GM03348 (cell line): ENCODE results near the gene SLC5A1.

Experiments used
- DNase-seq: peaks from one replicate; pipeline ENCODE4 v3.0.0; 2012; ENCODE audit warnings: low spot score

The SLC5A1 gene

GRCh38 chr22:32042924-32043323 lies at the start of gene SLC5A1:
TSS of gene SLC5A1 (plus strand) at chr22:32043261. CDS start at chr22:32043282, 21 bp downstream.
- no peak for DNase-seq

- no peak for DNase-seq
Observed at GRCh38 chr22:31995046-31995445, 48.0 kb upstream of the SLC5A1 start.

GRCh38 chr22:31995807-31996206 lies 47.3 kb upstream of the SLC5A1 start:
- no peak for DNase-seq

- no peak for DNase-seq
Observed at GRCh38 chr22:31998784-31999385, 44.2 kb upstream of the SLC5A1 start.

- DNase-seq: no peak
Observed at GRCh38 chr22:32000181-32000580, 42.9 kb upstream of the SLC5A1 start.

GRCh38 chr22:32005453-32005852 lies 37.6 kb upstream of the SLC5A1 start:
- peak; percentile 14 for DNase-seq

- DNase-seq: no peak
Observed at GRCh38 chr22:32013200-32013599, 29.9 kb upstream of the SLC5A1 start.

GRCh38 chr22:32016081-32016480 lies 27.0 kb upstream of the SLC5A1 start:
- DNase-seq: no peak

- DNase-seq: no peak
Observed at GRCh38 chr22:32018056-32018455, 25.0 kb upstream of the SLC5A1 start.

- DNase-seq: no peak
Observed at GRCh38 chr22:32020117-32020516, 22.9 kb upstream of the SLC5A1 start.

- no peak for DNase-seq
Observed at GRCh38 chr22:32021716-32022115, 21.3 kb upstream of the SLC5A1 start.

- no peak for DNase-seq
Observed at GRCh38 chr22:32023251-32023827, 19.7 kb upstream of the SLC5A1 start.

GRCh38 chr22:32024796-32025195 lies 18.3 kb upstream of the SLC5A1 start:
- DNase-seq: no peak

- DNase-seq: no peak
Observed at GRCh38 chr22:32030518-32031247, 12.4 kb upstream of the SLC5A1 start.

- no peak for DNase-seq
Observed at GRCh38 chr22:32031466-32031865, 11.6 kb upstream of the SLC5A1 start.

- DNase-seq: no peak
Observed at GRCh38 chr22:32034275-32034674, 8.8 kb upstream of the SLC5A1 start.

- no peak for DNase-seq
Observed at GRCh38 chr22:32037236-32037635, 5.8 kb upstream of the SLC5A1 start.

- DNase-seq: no peak
Observed at GRCh38 chr22:32040324-32040904, 2.6 kb upstream of the SLC5A1 start.

- DNase-seq: no peak
Observed at GRCh38 chr22:32043391-32043790, 330 bp downstream of the SLC5A1 start.

- DNase-seq: no peak
Observed at GRCh38 chr22:32044477-32044876, 1.4 kb downstream of the SLC5A1 start.

GRCh38 chr22:32044913-32045312 lies 1.9 kb downstream of the SLC5A1 start:
- no peak for DNase-seq

GRCh38 chr22:32048069-32048468 lies 5.0 kb downstream of the SLC5A1 start:
- DNase-seq: no peak
